Suprapubic skin (tissue), 4 donors: ENCODE data around the gene GNB3. TPM values are rescaled to one million over a fixed set of nuclear protein-coding genes. Genes with fewer than 3 reads are reported as not detected.

Source experiments
- DNase-seq, 2 donors: peaks; one replicate each; pipeline ENCODE4 v3.0.0-alpha.2; 2019; ENCODE audit warnings: low spot score in 2 of 2
- H3K27ac ChIP-seq: fragments of 200-600 bp; sonication (generic); one replicate; pipeline ENCODE4 v1.5.1; 2019
- H3K27me3 ChIP-seq: fragments of 200-600 bp; sonication (generic); one replicate; pipeline ENCODE4 v1.5.1; 2019
- H3K36me3 ChIP-seq: fragments of 200-600 bp; sonication (generic); one replicate; pipeline ENCODE4 v1.5.1; 2019
- H3K4me1 ChIP-seq: fragments of 200-600 bp; sonication (generic); one replicate; pipeline ENCODE4 v1.5.1; 2019
- H3K4me3 ChIP-seq: fragments of 200-600 bp; sonication (generic); one replicate; pipeline ENCODE4 v1.5.1; 2019; ENCODE audit warnings: mild to moderate bottlenecking
- H3K9me3 ChIP-seq: fragments of 200-600 bp; sonication (generic); one replicate; pipeline ENCODE4 v1.5.1; 2019
- EP300 ChIP-seq: sonication (generic); formaldehyde crosslinking; IDR thresholded peaks from one replicate; pipeline ENCODE4 v1.6.1; 2017; ENCODE audit warnings: antibody characterized with exemption
- POLR2A ChIP-seq, 2 donors: fragments of 450-650 bp; IDR thresholded peaks; one replicate each; pipeline ENCODE4 v1.6.1; 2017; ENCODE audit warnings: antibody characterized with exemption in 2 of 2, mild to moderate bottlenecking in 2 of 2, moderate library complexity in 2 of 2
- POLR2AphosphoS5 ChIP-seq, 3 donors: sonication (generic); formaldehyde crosslinking; IDR thresholded peaks; one replicate each; pipeline ENCODE4 v1.6.1; 2017; ENCODE audit warnings: antibody characterized with exemption in 3 of 3
- whole genome bisulfite sequencing: methylation state at CpG from one replicate; pipeline ENCODE4 v1.1.5; 2018; 5-methylcytosine and 5-hydroxymethylcytosine counted together
- total RNA-seq, 4 donors: library from RNA; depleted of rRNA; stranded (reverse); fragments of >200 nt; gene quantifications; one replicate each; pipeline ENCODE4 v1.1.0, GENCODE V29; 2016
- TF ChIP-seq, protein P1 (sequence below), 2 donors: fragments of 200-600 bp in 1 of 2; fragments of 450-650 bp in 1 of 2; sonication (generic) in 1 of 2; IDR thresholded peaks; one replicate each; pipeline ENCODE4 v1.5.1; 2016 to 2019; ENCODE audit warnings: antibody characterized with exemption in 2 of 2, mild to moderate bottlenecking in 1 of 2, moderate library complexity in 1 of 2

Gene GNB3
- total RNA-seq, 4 donors from 2014 or later: 0.72 to 1.5 (median 1.4) TPM; not detected in 1

DNA sequence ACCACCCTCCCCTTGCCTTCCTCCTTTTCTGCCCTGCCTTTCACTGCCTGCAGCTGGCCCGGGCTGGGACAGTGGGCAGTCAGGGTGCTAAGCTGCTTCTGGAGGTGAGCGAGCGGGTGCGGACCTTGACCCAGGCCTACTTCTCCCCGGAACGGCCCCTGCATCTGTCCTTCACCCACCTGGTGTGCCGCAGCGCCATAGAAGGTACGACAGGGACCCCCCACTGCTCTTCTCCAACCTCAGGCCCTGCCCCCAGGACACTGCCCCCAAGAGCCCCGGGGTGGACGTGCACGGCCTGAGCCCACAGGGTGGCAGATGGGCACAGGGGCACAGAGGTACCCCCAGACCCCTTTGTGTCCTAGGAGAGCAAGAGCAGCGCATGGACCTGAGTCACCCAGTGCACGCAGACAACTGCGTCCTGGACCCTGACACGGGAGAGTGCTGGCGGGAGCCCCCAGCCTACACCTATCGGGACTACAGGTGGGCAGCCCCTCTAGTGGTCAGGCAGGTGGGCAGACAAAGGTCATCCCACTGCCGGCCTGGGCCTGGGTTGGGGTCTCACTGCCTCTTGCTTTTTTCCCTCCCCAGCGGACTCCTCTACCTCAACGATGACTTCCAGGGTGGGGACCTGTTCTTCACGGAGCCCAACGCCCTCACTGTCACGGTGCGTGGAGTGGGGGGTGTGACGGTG, 3.2 kb upstream of the GNB3 start:
- Histone ChIP-seq H3K9me3 (no peaks in the 10 kb centered on the region), H3K4me3 (no peak overlapping the region), H3K4me1 (no peaks in the 10 kb centered on the region), H3K27ac (no peak overlapping the region), H3K27me3 (no peaks in the 10 kb centered on the region), H3K36me3 (peaks cover 44% of the 10 kb centered on the region)
- WGBS: 93% methylated on average over 15 of the region's 26 CpGs
- TF ChIP-seq, protein P1, sequence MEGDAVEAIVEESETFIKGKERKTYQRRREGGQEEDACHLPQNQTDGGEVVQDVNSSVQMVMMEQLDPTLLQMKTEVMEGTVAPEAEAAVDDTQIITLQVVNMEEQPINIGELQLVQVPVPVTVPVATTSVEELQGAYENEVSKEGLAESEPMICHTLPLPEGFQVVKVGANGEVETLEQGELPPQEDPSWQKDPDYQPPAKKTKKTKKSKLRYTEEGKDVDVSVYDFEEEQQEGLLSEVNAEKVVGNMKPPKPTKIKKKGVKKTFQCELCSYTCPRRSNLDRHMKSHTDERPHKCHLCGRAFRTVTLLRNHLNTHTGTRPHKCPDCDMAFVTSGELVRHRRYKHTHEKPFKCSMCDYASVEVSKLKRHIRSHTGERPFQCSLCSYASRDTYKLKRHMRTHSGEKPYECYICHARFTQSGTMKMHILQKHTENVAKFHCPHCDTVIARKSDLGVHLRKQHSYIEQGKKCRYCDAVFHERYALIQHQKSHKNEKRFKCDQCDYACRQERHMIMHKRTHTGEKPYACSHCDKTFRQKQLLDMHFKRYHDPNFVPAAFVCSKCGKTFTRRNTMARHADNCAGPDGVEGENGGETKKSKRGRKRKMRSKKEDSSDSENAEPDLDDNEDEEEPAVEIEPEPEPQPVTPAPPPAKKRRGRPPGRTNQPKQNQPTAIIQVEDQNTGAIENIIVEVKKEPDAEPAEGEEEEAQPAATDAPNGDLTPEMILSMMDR (IDR thresholded peaks at IDR 0.05): no peak
- TF ChIP-seq EP300: no peak
- no peak for TF ChIP-seq POLR2AphosphoS5 (IDR thresholded peaks at IDR 0.05)
- no peak for TF ChIP-seq POLR2A (IDR thresholded peaks at IDR 0.05)
- DNase-seq: peak in 1 of 2 donors; percentile 65

- H3K9me3 ChIP-seq: no peaks in the 10 kb centered on the region
- no peak overlapping the region for H3K27ac ChIP-seq
- TF ChIP-seq, protein P1 (IDR thresholded peaks at IDR 0.05): no peak
- no peak for TF ChIP-seq POLR2A (IDR thresholded peaks at IDR 0.05)
- no peak for TF ChIP-seq EP300
- TF ChIP-seq POLR2AphosphoS5 (IDR thresholded peaks at IDR 0.05): no peak
- 85% methylated on average over 16 of the region's 16 CpGs for WGBS
- H3K4me3 ChIP-seq: no peak overlapping the region
- no peak for DNase-seq
- H3K4me1 ChIP-seq: no peaks in the 10 kb centered on the region
- H3K36me3 ChIP-seq: peaks cover 46% of the 10 kb centered on the region
- no peaks in the 10 kb centered on the region for H3K27me3 ChIP-seq
These were observed 1.9 kb upstream of the GNB3 start for GRCh38 chr12:6838854-6839253.

- 78% methylated on average over 10 of the region's 10 CpGs for WGBS
- Histone ChIP-seq H3K4me3 (no peak overlapping the region), H3K4me1 (no peaks in the 10 kb centered on the region), H3K27ac (no peak overlapping the region), H3K27me3 (no peaks in the 10 kb centered on the region), H3K36me3 (peaks cover 43% of the 10 kb centered on the region), H3K9me3 (no peaks in the 10 kb centered on the region)
- TF ChIP-seq EP300 (no peak), POLR2A (IDR thresholded peaks at IDR 0.05) (no peak), POLR2AphosphoS5 (IDR thresholded peaks at IDR 0.05) (no peak)
- TF ChIP-seq, protein P1 (IDR thresholded peaks at IDR 0.05): no peak
- no peak for DNase-seq
These were observed 1.1 kb upstream of the GNB3 start for GRCh38 chr12:6839482-6840201.

DNA sequence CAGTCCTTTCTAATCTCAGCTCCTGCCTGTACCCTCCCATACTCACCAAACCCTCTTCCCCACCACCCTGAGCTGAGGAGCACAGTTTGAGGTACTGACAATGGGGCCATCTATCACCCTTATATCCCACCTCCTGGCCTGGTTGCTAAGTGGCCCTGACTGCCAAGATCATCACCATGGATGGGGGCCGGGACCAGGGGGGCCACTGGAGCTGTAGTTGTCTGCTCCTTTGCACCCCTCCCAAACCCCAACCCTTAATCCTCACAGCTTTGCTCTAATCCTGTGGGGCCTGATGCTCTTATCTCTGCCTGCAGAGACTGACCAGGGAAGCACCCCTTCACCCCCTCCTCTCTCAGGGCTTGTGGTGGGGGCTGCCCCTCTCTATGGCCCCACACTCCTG, 395 bp upstream of the GNB3 start:
- TF ChIP-seq EP300: no peak
- no peak for TF ChIP-seq POLR2AphosphoS5 (IDR thresholded peaks at IDR 0.05)
- TF ChIP-seq, protein P1 (IDR thresholded peaks at IDR 0.05): no peak
- TF ChIP-seq POLR2A (IDR thresholded peaks at IDR 0.05): no peak
- H3K36me3 ChIP-seq: peaks cover 46% of the 10 kb centered on the region
- WGBS: 93% methylated on average over 1 of the region's 1 CpG
- no peak for DNase-seq
- no peak overlapping the region for H3K4me3 ChIP-seq
- no peaks in the 10 kb centered on the region for H3K27me3 ChIP-seq
- no peaks in the 10 kb centered on the region for H3K4me1 ChIP-seq
- no peaks in the 10 kb centered on the region for H3K9me3 ChIP-seq
- no peak overlapping the region for H3K27ac ChIP-seq

- Histone ChIP-seq H3K36me3 (peaks cover 62% of the 10 kb centered on the region), H3K4me1 (no peaks in the 10 kb centered on the region), H3K4me3 (no peak overlapping the region), H3K27ac (no peak overlapping the region), H3K27me3 (no peaks in the 10 kb centered on the region), H3K9me3 (no peaks in the 10 kb centered on the region)
- TF ChIP-seq EP300 (no peak), POLR2A (IDR thresholded peaks at IDR 0.05) (no peak), POLR2AphosphoS5 (IDR thresholded peaks at IDR 0.05) (no peak)
- TF ChIP-seq, protein P1 (IDR thresholded peaks at IDR 0.05): no peak
- no peak for DNase-seq
- WGBS: 95% methylated on average over 4 of the region's 4 CpGs
These were observed 1.4 kb downstream of the GNB3 start for GRCh38 chr12:6842075-6842474.
